Fibroblast of gingiva (primary cell): Measurements from ENCODE around the gene RFX5.
A peak's percentile ranks its signal among the peaks of the same experiment; 100 is the strongest.

ENCODE experiments used
- DNase-seq: peaks from one replicate; pipeline ENCODE4 v3.0.0-alpha.2; 2011; ENCODE audit warnings: low read depth

Gene RFX5

GRCh38 chr1:151325231-151325630 is 21.8 kb downstream of the RFX5 start:
- no peak for DNase-seq

GRCh38 chr1:151324390-151324930 is 22.6 kb downstream of the RFX5 start:
- no peak for DNase-seq

- no peak for DNase-seq
Measured at GRCh38 chr1:151318975-151319374, 28.1 kb downstream of the RFX5 start.

- DNase-seq: no peak
Measured at GRCh38 chr1:151315565-151316235, 31.4 kb downstream of the RFX5 start.

- DNase-seq: peak; percentile 82
Measured at GRCh38 chr1:151314137-151314875, 32.7 kb downstream of the RFX5 start.

- DNase-seq: no peak
Measured at GRCh38 chr1:151313501-151313900, 33.6 kb downstream of the RFX5 start.

GRCh38 chr1:151312826-151313225 is 34.2 kb downstream of the RFX5 start:
- DNase-seq: no peak

GRCh38 chr1:151312411-151312810 is 34.6 kb downstream of the RFX5 start:
- DNase-seq: peak; percentile 57

GRCh38 chr1:151311589-151312331 is 35.3 kb downstream of the RFX5 start:
- peak; percentile 96 for DNase-seq

GRCh38 chr1:151311011-151311410 is 36.0 kb downstream of the RFX5 start:
- no peak for DNase-seq

GRCh38 chr1:151309811-151310323 is 37.2 kb downstream of the RFX5 start:
- DNase-seq: peak; percentile 27

- DNase-seq: no peak
Measured at GRCh38 chr1:151294742-151295462, 52.1 kb downstream of the RFX5 start.

GRCh38 chr1:151293093-151293492 is 54.0 kb downstream of the RFX5 start:
- DNase-seq: no peak

GRCh38 chr1:151292207-151293030 is 54.6 kb downstream of the RFX5 start:
- no peak for DNase-seq

- DNase-seq: no peak
Measured at GRCh38 chr1:151290709-151291303, 56.2 kb downstream of the RFX5 start.
